GM23248 (cell line): ENCODE data around the gene TMEM120A.

Source experiments
- EZH2 ChIP-seq: fragments of 200-600 bp; sonication (generic); IDR thresholded peaks from 2 replicates; pipeline ENCODE4 v1.6.1; 2018; ENCODE audit warnings: antibody characterized with exemption, mild to moderate bottlenecking; ENCODE audit not compliant: insufficient read depth, poor library complexity, severe bottlenecking
- EZH2phosphoT487 ChIP-seq: fragments of 200-600 bp; sonication (generic); IDR thresholded peaks from 2 replicates; pipeline ENCODE4 v1.6.1; 2018; ENCODE audit warnings: antibody characterized with exemption, moderate library complexity, mild to moderate bottlenecking, low read depth; ENCODE audit not compliant: insufficient read depth

GRCh38 chr7:75984130-75985008 is 10.0 kb downstream of the TMEM120A start:
- TF ChIP-seq EZH2 (no peak), EZH2phosphoT487 (no peak)
